ENCODE measurements around the gene RPS27A. TPM values are rescaled to one million over a fixed set of nuclear protein-coding genes. Genes with fewer than 3 reads are reported as not detected.
"Not testable (repeated sequence)": the region's sequence is repeated elsewhere in the genome, so short reads cannot be mapped to it uniquely, and the experiment has no call there.

The RPS27A gene
- total RNA-seq, 1 donor from 2014 or later = 795 TPM

DNA sequence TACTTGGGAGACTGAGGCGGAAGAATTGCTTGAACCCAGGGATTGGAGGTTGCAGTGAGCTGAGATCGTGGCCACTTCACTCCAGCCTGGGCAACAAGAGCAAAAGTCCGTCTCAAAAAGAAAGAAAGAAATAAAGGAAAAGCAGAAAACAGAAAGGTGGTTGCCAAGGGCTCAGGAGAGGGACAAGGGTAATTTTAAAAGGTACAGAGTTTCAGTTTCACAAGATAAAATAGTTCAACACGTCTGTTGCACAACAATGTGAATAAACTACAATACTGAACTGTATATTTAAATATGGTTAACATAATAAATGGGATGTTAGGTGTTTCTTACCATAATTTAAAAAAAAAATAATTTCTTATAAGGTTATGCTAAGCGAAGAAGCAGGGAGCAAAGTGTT, 12.9 kb downstream of the RPS27A start:
- Mint-ChIP-seq H3K27me3 (ENCODE audit: low read depth) (no peaks in the 10 kb centered on the region), H3K4me3 (no peak overlapping the region), H3K36me3 (peaks cover 14% of the 10 kb centered on the region), H3K4me1 (no peaks in the 10 kb centered on the region), H3K9me3 (no peaks in the 10 kb centered on the region), H3K27ac (no peak overlapping the region)
- no peak for DNase-seq (ENCODE audit: low spot score in 2 of 2, unreplicated experiment in 2 of 2)
- no peak for TF ChIP-seq CTCF (IDR thresholded peaks at IDR 0.05; ENCODE audit: unreplicated experiment)

DNA sequence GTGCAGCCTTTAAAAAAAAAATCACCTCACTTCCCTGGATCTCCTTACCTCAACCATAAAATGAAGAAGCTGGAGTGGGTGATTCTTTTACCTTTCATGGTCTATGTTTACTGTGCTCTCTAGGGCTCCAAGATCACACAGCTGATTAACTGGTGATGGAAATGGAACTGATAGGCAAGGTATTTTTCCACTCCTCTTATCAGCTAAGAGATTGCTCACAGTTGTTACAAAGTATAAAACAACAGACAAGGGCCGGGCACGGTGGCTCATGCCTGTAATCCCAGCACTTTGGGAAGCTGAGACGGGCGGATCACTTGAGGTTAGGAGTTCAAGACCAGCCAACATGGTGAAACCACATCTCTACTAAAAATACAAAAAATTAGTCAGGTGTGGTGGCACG, 14.5 kb downstream of the RPS27A start:
- DNase-seq (ENCODE audit: low spot score in 2 of 2, unreplicated experiment in 2 of 2) = no peak
- Mint-ChIP-seq H3K4me3 (no peak overlapping the region), H3K27me3 (ENCODE audit: low read depth) (no peaks in the 10 kb centered on the region), H3K36me3 (peaks cover 16% of the 10 kb centered on the region), H3K9me3 (no peaks in the 10 kb centered on the region), H3K27ac (no peak overlapping the region), H3K4me1 (no peaks in the 10 kb centered on the region)
- TF ChIP-seq CTCF (IDR thresholded peaks at IDR 0.05; ENCODE audit: unreplicated experiment) = no peak

DNA sequence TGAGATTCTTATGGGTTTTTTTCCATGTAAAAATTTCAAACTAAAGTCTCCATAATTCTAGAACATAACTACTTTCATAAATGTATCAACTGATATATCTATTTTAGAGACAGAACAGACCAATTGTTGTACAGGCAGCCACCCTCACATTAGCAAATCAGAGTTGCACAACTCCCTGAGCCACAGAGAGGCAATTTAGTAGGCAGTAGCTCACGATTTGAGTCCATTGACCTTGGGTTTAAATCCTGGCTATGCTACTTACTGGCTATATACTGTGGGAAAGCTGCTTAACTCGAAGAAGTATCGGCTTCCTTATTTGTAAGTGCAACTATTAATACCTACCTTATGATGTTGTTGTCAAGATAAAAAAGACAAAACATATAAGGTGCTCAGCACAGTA, 20.3 kb downstream of the RPS27A start:
- DNase-seq (ENCODE audit: low spot score in 2 of 2, unreplicated experiment in 2 of 2) = no peak
- peaks cover 18% of the 10 kb centered on the region for H3K36me3 Mint-ChIP-seq
- H3K9me3 Mint-ChIP-seq = no peaks in the 10 kb centered on the region
- H3K4me3 Mint-ChIP-seq = no peak overlapping the region
- no peak overlapping the region for H3K27ac Mint-ChIP-seq
- no peaks in the 10 kb centered on the region for H3K4me1 Mint-ChIP-seq
- no peaks in the 10 kb centered on the region for H3K27me3 Mint-ChIP-seq (ENCODE audit: low read depth)
- TF ChIP-seq CTCF (IDR thresholded peaks at IDR 0.05; ENCODE audit: unreplicated experiment) = no peak

GRCh38 chr2:55259586-55259985, 27.1 kb downstream of the RPS27A start:
- not testable (repeated sequence) for H3K9me3 Mint-ChIP-seq; DNase-seq (ENCODE audit: low spot score in 2 of 2, unreplicated experiment in 2 of 2); H3K36me3 Mint-ChIP-seq; H3K4me3 Mint-ChIP-seq; H3K27me3 Mint-ChIP-seq (ENCODE audit: low read depth); H3K4me1 Mint-ChIP-seq; H3K27ac Mint-ChIP-seq

DNA sequence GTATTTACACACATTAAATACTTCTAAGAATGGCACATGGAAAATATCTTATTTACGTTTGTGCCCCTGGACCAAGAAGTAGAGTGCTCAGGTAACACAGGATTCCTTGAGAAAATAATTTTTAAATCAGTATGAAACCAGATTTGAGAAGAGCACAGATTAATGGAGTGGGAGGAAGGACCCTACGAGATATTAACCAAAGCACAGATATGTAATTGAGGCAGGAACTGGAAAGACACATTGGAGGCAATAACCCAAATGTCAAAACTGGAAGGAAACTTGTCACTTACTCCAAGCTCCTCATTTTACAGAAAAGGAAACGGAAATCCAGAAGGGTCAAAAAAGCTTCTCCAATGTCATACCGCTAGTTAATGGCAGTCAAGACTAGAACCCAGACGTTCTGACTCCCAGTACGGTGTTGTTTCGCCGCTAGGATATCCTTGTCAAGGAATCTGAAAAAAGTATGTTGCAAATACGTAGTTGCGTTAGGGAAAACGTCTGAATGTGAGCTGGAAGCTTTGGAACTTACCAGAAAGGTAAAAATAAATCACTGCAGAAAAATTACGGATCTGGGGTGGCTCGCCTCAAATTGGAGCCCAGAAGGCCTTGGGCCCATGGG, 35.9 kb downstream of the RPS27A start:
- Mint-ChIP-seq H3K4me1 (peaks cover 18% of the 10 kb centered on the region), H3K9me3 (no peaks in the 10 kb centered on the region), H3K4me3 (peak overlapping the region; percentile 93), H3K27ac (peak overlapping the region; percentile 98), H3K36me3 (peaks cover 4% of the 10 kb centered on the region), H3K27me3 (ENCODE audit: low read depth) (no peaks in the 10 kb centered on the region)
- DNase-seq (ENCODE audit: low spot score in 2 of 2, unreplicated experiment in 2 of 2) = no peak
- no peak for TF ChIP-seq CTCF (IDR thresholded peaks at IDR 0.05; ENCODE audit: unreplicated experiment)

DNA sequence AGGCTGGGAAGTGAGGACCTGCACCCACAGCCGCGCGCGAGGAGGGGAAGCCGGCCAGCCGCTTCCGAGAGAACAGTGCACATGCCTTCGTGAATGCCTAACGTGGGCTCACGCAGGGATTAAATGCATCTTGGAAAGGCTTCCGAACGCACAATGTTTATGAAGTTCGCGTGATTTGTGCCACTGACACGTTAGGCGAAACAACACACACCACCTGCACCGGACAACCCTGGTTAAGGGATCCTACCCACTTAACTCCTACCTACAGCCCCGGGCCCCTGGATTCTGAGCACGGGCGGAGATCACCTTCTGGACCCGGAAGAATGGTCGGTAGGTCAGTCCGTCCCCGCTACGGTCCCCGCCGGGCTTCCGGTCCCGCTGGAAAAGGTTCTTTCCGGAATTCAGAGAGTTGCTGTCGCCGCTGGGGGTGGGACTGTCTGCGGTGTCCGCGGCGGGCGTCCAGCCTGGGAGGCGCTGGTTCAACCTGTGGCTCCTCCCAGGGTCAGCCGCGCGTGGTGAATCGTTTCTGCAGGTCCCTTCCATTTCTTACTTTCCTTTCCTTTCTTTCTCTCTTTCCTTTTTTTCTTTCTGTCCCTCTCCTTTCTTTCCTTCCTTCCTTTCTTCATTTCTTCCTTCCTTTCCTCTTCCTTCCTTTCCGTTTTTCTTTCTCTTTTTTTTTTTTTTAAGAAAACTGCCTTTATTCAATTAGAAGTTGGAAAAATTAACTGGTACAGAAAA, 36.6 kb downstream of the RPS27A start, which contains the start of gene MTIF2:
MTIF2 (minus strand) TSS at position 325 of the 738 bp plus-strand sequence. CDS start 5,373 bp downstream, outside the sequence.
- peak within 1 kb of the TSS; percentile 93 for H3K4me3 Mint-ChIP-seq
- H3K9me3 Mint-ChIP-seq = no peaks in the 10 kb centered on the region
- TF ChIP-seq CTCF (IDR thresholded peaks at IDR 0.05; ENCODE audit: unreplicated experiment) = no peak
- H3K27me3 Mint-ChIP-seq (ENCODE audit: low read depth) = no peaks in the 10 kb centered on the region
- H3K4me1 Mint-ChIP-seq = peaks cover 18% of the 10 kb centered on the region
- H3K27ac Mint-ChIP-seq = peak within 1 kb of the TSS; percentile 98
- peaks cover 4% of the 10 kb centered on the region for H3K36me3 Mint-ChIP-seq
- peak; percentile 68 to 88 for DNase-seq (ENCODE audit: low spot score in 2 of 2, unreplicated experiment in 2 of 2)
